Measurements from ENCODE around the gene OR10G3.

GRCh38 chr14:21557084-21557901 is 22.6 kb downstream of the OR10G3 start:
- no peak for TF ChIP-seq POLR2A (IDR thresholded peaks at IDR 0.05; ENCODE audit: low read depth)
- no peak for TF ChIP-seq EP300 (IDR thresholded peaks at IDR 0.05)
- TF ChIP-seq CTCF (IDR thresholded peaks at IDR 0.05), result peak; percentile 65 to 79 (median 65)
